COLO668 (cell line): ENCODE measurements around the gene ITPRID2.
"Not testable (repeated sequence)": the region's sequence is repeated elsewhere in the genome, so short reads cannot be mapped to it uniquely, and the experiment has no call there.

ENCODE experiments used
- DNase-seq: peaks from one replicate; lab custom pipeline; 2025; ENCODE audit not compliant: unreplicated experiment; lab: John Stamatoyannopoulos, UW

The ITPRID2 gene

GRCh38 chr2:181957668-181958067 is 66.1 kb downstream of the ITPRID2 start:
- DNase-seq: no peak

GRCh38 chr2:181958726-181959125 is 67.2 kb downstream of the ITPRID2 start:
- DNase-seq: no peak

GRCh38 chr2:181959508-181959907 is 68.0 kb downstream of the ITPRID2 start:
- no peak for DNase-seq

- DNase-seq: not testable (repeated sequence)
Measured at GRCh38 chr2:181961167-181961566, 69.6 kb downstream of the ITPRID2 start.

- no peak for DNase-seq
Measured at GRCh38 chr2:181962142-181962541, 70.6 kb downstream of the ITPRID2 start.

- no peak for DNase-seq
Measured at GRCh38 chr2:181970160-181970794, 78.7 kb downstream of the ITPRID2 start.

- no peak for DNase-seq
Measured at GRCh38 chr2:181971032-181971431, 79.5 kb downstream of the ITPRID2 start.

GRCh38 chr2:181972431-181973170 is 81.1 kb downstream of the ITPRID2 start:
- DNase-seq: no peak

- no peak for DNase-seq
Measured at GRCh38 chr2:181973171-181973783, 81.7 kb downstream of the ITPRID2 start.

- no peak for DNase-seq
Measured at GRCh38 chr2:181977661-181978350, 86.3 kb downstream of the ITPRID2 start.

- no peak for DNase-seq
Measured at GRCh38 chr2:181978351-181979150, 87.0 kb downstream of the ITPRID2 start.
